Keratinocyte (primary cell): ENCODE results near the gene CISTR. TPM values are rescaled to one million over a fixed set of nuclear protein-coding genes. Genes with fewer than 3 reads are reported as not detected.

Source experiments
- DNase-seq: peaks from one replicate; pipeline ENCODE4 v3.0.0-alpha.2; 2011; ENCODE audit warnings: low read depth, missing footprints, low spot score
- FAIRE-seq: peaks from 2 replicates; lab custom pipeline; 2011; peaks lifted over from hg19 to GRCh38; lab: Jason Lieb, UNC
- H2AFZ ChIP-seq: 2 replicates; pipeline ENCODE4 v1.6.0; 2012; ENCODE audit warnings: low read length, control low read depth, inconsistent platforms; ENCODE audit not compliant: control insufficient read depth
- H3K27ac ChIP-seq: 2 replicates; pipeline ENCODE4 v1.5.1; 2011; ENCODE audit warnings: low read length; ENCODE audit not compliant: control insufficient read depth, insufficient read depth
- H3K27me3 ChIP-seq: 3 replicates; pipeline ENCODE4 v1.6.0; 2011; ENCODE audit warnings: low read length; ENCODE audit not compliant: control insufficient read depth, insufficient read depth; ENCODE audit errors: extremely low read depth
- H3K36me3 ChIP-seq, 2 experiments: 2 replicates in 1 of 2; 3 replicates in 1 of 2; pipeline ENCODE4 v1.5.1; 2011; ENCODE audit warnings: low read length in 2 of 2, mild to moderate bottlenecking in 1 of 2; ENCODE audit not compliant: control insufficient read depth in 2 of 2, insufficient read depth in 2 of 2; ENCODE audit errors: extremely low read depth in 1 of 2
- H3K4me1 ChIP-seq: 3 replicates; pipeline ENCODE4 v1.5.1; 2011; ENCODE audit warnings: low read length; ENCODE audit not compliant: control insufficient read depth, insufficient read depth; ENCODE audit errors: extremely low read depth
- H3K4me2 ChIP-seq: 3 replicates; pipeline ENCODE4 v1.6.0; 2011; ENCODE audit warnings: low read depth, low read length; ENCODE audit not compliant: control insufficient read depth, insufficient read depth; ENCODE audit errors: extremely low read depth
- H3K4me3 ChIP-seq, 3 experiments: fragments of 200-600 bp in 1 of 3; sonication (generic) in 1 of 3; 2 replicates in 2 of 3; 3 replicates in 1 of 3; pipeline ENCODE4 v1.5.1; 2011 to 2016; ENCODE audit warnings: low read length in 3 of 3, mild to moderate bottlenecking in 3 of 3, control low read depth in 2 of 3, inconsistent platforms in 1 of 3, low read depth in 1 of 3, mixed read lengths in 1 of 3, mixed run types in 1 of 3, moderate library complexity in 1 of 3; ENCODE audit not compliant: control insufficient read depth in 2 of 3, insufficient read depth in 2 of 3; ENCODE audit errors: extremely low read depth in 1 of 3
- H3K79me2 ChIP-seq: 2 replicates; pipeline ENCODE4 v1.6.0; 2012; ENCODE audit warnings: low read length; ENCODE audit not compliant: control insufficient read depth, insufficient read depth
- H3K9ac ChIP-seq: 3 replicates; pipeline ENCODE4 v1.6.0; 2011; ENCODE audit warnings: low read length; ENCODE audit not compliant: control insufficient read depth, insufficient read depth; ENCODE audit errors: extremely low read depth
- H3K9me1 ChIP-seq: 3 replicates; pipeline ENCODE4 v1.6.0; 2011; ENCODE audit warnings: low read length; ENCODE audit not compliant: control insufficient read depth, insufficient read depth; ENCODE audit errors: extremely low read depth
- H3K9me3 ChIP-seq: 2 replicates; pipeline ENCODE4 v1.5.1; 2012; ENCODE audit warnings: low read depth, low read length; ENCODE audit not compliant: control insufficient read depth
- H4K20me1 ChIP-seq: 3 replicates; pipeline ENCODE4 v1.6.0; 2011; ENCODE audit warnings: low read length; ENCODE audit not compliant: control insufficient read depth, insufficient read depth; ENCODE audit errors: extremely low read depth
- EZH2 ChIP-seq: IDR thresholded peaks from one replicate; pipeline ENCODE4 v1.6.1; 2012; ENCODE audit warnings: inconsistent platforms, mild to moderate bottlenecking, low read length, moderate library complexity
- dilution Hi-C: fragments of 300-500 bp; cut with MboI; formaldehyde crosslinking; loops from one replicate; pipeline ENCODE4 v1.7.0; 2020; ENCODE audit warnings: low sequenced_read_pairs; ENCODE audit not compliant: extremely low pct_ligation_motif_present
- polyA plus RNA-seq, 5 experiments: library from polyadenylated mRNA; depleted of rRNA in 3 of 5; stranded (reverse) in 3 of 5; stranded (forward) in 1 of 5; unstranded in 1 of 5; fragments of >200 nt; gene quantifications; 1 replicate in 1 of 5; 2 replicates in 3 of 5; 3 replicates in 1 of 5; pipeline versions ENCODE4 v1.2.1 to v1.2.3, GENCODE V29; 2011 to 2012; ENCODE audit warnings: missing spikeins in 2 of 5, low read depth in 1 of 5, low replicate concordance in 1 of 5
- TF ChIP-seq, protein P1 (sequence below), 3 experiments: IDR thresholded peaks in 1 of 3; conservative IDR thresholded peaks in 1 of 3; optimal IDR thresholded peaks in 1 of 3; 2 replicates in 2 of 3; 3 replicates in 1 of 3; pipeline versions ENCODE3 to v1.5.1; 2011; ENCODE audit warnings: low read length in 3 of 3, mild to moderate bottlenecking in 3 of 3, moderate library complexity in 2 of 3, control low read depth in 1 of 3, inconsistent platforms in 1 of 3; ENCODE audit not compliant: insufficient read depth in 2 of 3; ENCODE audit errors: extremely low read depth in 1 of 3

Gene CISTR
- polyA plus RNA-seq, 1 donor (not counting 4 experiments of a cell fraction or from before 2014, with no cell fraction given): not detected

- no peak overlapping the region for H2AFZ ChIP-seq
- dilution Hi-C loops: no loop called here
- no peak overlapping the region for H3K27ac ChIP-seq
- no peaks in the 10 kb centered on the region for H3K9me1 ChIP-seq
- no peaks in the 10 kb centered on the region for H3K36me3 ChIP-seq
- TF ChIP-seq EZH2: no peak
- TF ChIP-seq, protein P1, sequence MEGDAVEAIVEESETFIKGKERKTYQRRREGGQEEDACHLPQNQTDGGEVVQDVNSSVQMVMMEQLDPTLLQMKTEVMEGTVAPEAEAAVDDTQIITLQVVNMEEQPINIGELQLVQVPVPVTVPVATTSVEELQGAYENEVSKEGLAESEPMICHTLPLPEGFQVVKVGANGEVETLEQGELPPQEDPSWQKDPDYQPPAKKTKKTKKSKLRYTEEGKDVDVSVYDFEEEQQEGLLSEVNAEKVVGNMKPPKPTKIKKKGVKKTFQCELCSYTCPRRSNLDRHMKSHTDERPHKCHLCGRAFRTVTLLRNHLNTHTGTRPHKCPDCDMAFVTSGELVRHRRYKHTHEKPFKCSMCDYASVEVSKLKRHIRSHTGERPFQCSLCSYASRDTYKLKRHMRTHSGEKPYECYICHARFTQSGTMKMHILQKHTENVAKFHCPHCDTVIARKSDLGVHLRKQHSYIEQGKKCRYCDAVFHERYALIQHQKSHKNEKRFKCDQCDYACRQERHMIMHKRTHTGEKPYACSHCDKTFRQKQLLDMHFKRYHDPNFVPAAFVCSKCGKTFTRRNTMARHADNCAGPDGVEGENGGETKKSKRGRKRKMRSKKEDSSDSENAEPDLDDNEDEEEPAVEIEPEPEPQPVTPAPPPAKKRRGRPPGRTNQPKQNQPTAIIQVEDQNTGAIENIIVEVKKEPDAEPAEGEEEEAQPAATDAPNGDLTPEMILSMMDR (optimal IDR thresholded peaks at IDR 0.05 in 1 of 3, IDR thresholded peaks at IDR 0.05 in 1 of 3, conservative IDR thresholded peaks at IDR 0.05 in 1 of 3; ENCODE audit: extremely low read depth in 1 of 3, insufficient read depth in 2 of 3, low read length in 3 of 3): no peak
- no peak overlapping the region for H3K9ac ChIP-seq
- H4K20me1 ChIP-seq: no peaks in the 10 kb centered on the region
- H3K79me2 ChIP-seq: no peaks in the 10 kb centered on the region
- FAIRE-seq (no peak), DNase-seq (no peak)
- no peaks in the 10 kb centered on the region for H3K9me3 ChIP-seq
- H3K4me3 ChIP-seq: no peak overlapping the region
- H3K4me1 ChIP-seq: no peaks in the 10 kb centered on the region
- peaks cover 33% of the 10 kb centered on the region for H3K27me3 ChIP-seq
- H3K4me2 ChIP-seq: no peak overlapping the region
These were observed 7.0 kb downstream of the CISTR start for GRCh38 chr12:53744751-53745150.

DNA sequence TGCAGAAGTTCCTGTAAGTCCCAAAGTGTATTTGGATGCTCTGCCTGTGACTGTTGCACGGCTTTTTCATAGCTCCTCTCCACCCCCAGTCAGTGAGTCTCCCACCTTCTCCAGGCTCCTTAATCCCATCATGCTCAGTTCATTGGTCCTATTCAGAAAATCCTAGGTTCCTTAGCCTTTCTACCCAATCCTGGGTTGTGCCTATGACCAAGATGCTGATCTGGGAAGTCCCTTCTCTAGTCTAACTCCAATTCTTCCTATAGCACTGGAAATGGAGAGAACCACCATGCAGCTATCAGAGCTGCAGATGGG lies 7.7 kb downstream of the CISTR start:
- Histone ChIP-seq H3K27ac (no peak overlapping the region), H3K36me3 (no peaks in the 10 kb centered on the region), H3K4me3 (no peak overlapping the region), H3K79me2 (no peaks in the 10 kb centered on the region), H3K9ac (no peak overlapping the region), H3K4me1 (no peaks in the 10 kb centered on the region), H3K9me3 (no peaks in the 10 kb centered on the region), H3K9me1 (no peaks in the 10 kb centered on the region), H3K4me2 (no peak overlapping the region), H3K27me3 (peaks cover 35% of the 10 kb centered on the region), H2AFZ (no peak overlapping the region), H4K20me1 (no peaks in the 10 kb centered on the region)
- FAIRE-seq (no peak), DNase-seq (no peak)
- TF ChIP-seq, protein P1 (optimal IDR thresholded peaks at IDR 0.05 in 1 of 3, IDR thresholded peaks at IDR 0.05 in 1 of 3, conservative IDR thresholded peaks at IDR 0.05 in 1 of 3; ENCODE audit: extremely low read depth in 1 of 3, insufficient read depth in 2 of 3, low read length in 3 of 3): no peak
- no peak for TF ChIP-seq EZH2
- dilution Hi-C loops: no loop called here
